GM12878 (cell line): ENCODE data around the gene ZMIZ2. TPM values are rescaled to one million over a fixed set of nuclear protein-coding genes. Genes with fewer than 3 reads are reported as not detected.
A peak's percentile ranks its signal among the peaks of the same experiment; 100 is the strongest.

ENCODE experiments used
- BMI1 ChIP-seq: fragments of 450-650 bp; IDR thresholded peaks from 2 replicates; pipeline ENCODE4 v1.6.1; 2016; ENCODE audit warnings: mild to moderate bottlenecking, moderate library complexity, borderline replicate concordance
- CHD2 ChIP-seq: IDR thresholded peaks from 2 replicates; pipeline ENCODE4 v1.6.1; 2011; ENCODE audit warnings: low read depth, low read length, improper control_type of control experiment, borderline replicate concordance
- CREM ChIP-seq: IDR thresholded peaks from 2 replicates; pipeline ENCODE4 v1.6.1; 2014; ENCODE audit warnings: antibody characterized with exemption, low read depth
- EED ChIP-seq: sonication (generic); IDR thresholded peaks from 2 replicates; pipeline ENCODE4 v1.6.1; 2016; ENCODE audit warnings: antibody characterized with exemption, low read depth
- EGR1 ChIP-seq, 2 experiments: IDR thresholded peaks; 1 replicate in 1 of 2; 2 replicates in 1 of 2; pipeline ENCODE4 v1.6.1; 2011 to 2012; ENCODE audit warnings: low read depth in 2 of 2, low read length in 2 of 2, borderline replicate concordance in 1 of 2, mild to moderate bottlenecking in 1 of 2, moderate library complexity in 1 of 2
- FOXM1 ChIP-seq: IDR thresholded peaks from 2 replicates; pipeline ENCODE4 v1.6.1; 2012; ENCODE audit warnings: low read depth, mild to moderate bottlenecking, inconsistent platforms, low read length, moderate library complexity
- IKZF1 ChIP-seq: fragments of 450-650 bp; conservative IDR thresholded peaks from 2 replicates; pipeline ENCODE4 v1.6.1; 2017; ENCODE audit warnings: antibody characterized with exemption, mild to moderate bottlenecking
- IRF4 ChIP-seq: IDR thresholded peaks from 2 replicates; pipeline ENCODE4 v1.6.1; 2011; ENCODE audit warnings: low read depth, low read length
- JUNB ChIP-seq: IDR thresholded peaks from 2 replicates; pipeline ENCODE4 v1.6.1; 2016; ENCODE audit warnings: antibody characterized with exemption, mild to moderate bottlenecking
- KLF5 ChIP-seq: fragments of 450-650 bp; IDR thresholded peaks from 2 replicates; pipeline ENCODE4 v1.6.1; 2014; ENCODE audit warnings: mild to moderate bottlenecking; ENCODE audit not compliant: partially characterized antibody
- NBN ChIP-seq: fragments of 450-650 bp; IDR thresholded peaks from 2 replicates; pipeline ENCODE4 v1.6.1; 2016
- NFXL1 ChIP-seq: fragments of 450-650 bp; IDR thresholded peaks from 2 replicates; pipeline ENCODE4 v1.6.1; 2017; ENCODE audit warnings: antibody characterized with exemption, mild to moderate bottlenecking, borderline replicate concordance
- RAD21 ChIP-seq: IDR thresholded peaks from 2 replicates; pipeline ENCODE4 v1.6.1; 2011; ENCODE audit warnings: mild to moderate bottlenecking, low read depth, low read length, moderate library complexity; ENCODE audit not compliant: insufficient read depth
- SIN3A ChIP-seq: IDR thresholded peaks from 2 replicates; pipeline ENCODE4 v1.6.1; 2012; ENCODE audit warnings: low read depth, low read length, improper control_type of control experiment
- SP1 ChIP-seq: IDR thresholded peaks from one replicate; pipeline ENCODE4 v1.6.1; 2011; ENCODE audit warnings: low read depth, low read length
- SPI1 ChIP-seq: IDR thresholded peaks from 2 replicates; pipeline ENCODE4 v1.6.1; 2011; ENCODE audit warnings: low read depth, mild to moderate bottlenecking, low read length, moderate library complexity, borderline replicate concordance; ENCODE audit not compliant: insufficient read depth
- ZNF217 ChIP-seq: fragments of 450-650 bp; IDR thresholded peaks from 2 replicates; pipeline ENCODE4 v1.6.1; 2017; ENCODE audit warnings: antibody characterized with exemption, mild to moderate bottlenecking
- polyA plus RNA-seq, 11 experiments: library from polyadenylated mRNA; depleted of rRNA in 4 of 11; unstranded in 6 of 11; stranded (reverse) in 5 of 11; fragments of >200 nt; fragmentation: Nextera tagmentation in 4 of 11; fragmentation: Illumina TruSeq in 1 of 11; extraction: Ambion mirVana in 4 of 11; extraction: Trizol in 1 of 11; gene quantifications; 1 replicate in 1 of 11; 2 replicates in 10 of 11; pipeline versions ENCODE4 v1.2.1 to v1.2.3, GENCODE V29; 2011 to 2016; ENCODE audit warnings: inconsistent platforms in 2 of 11, missing spikeins in 2 of 11, low read depth in 1 of 11
- total RNA-seq, 4 experiments: library from RNA; depleted of rRNA in 3 of 4; stranded (reverse); fragments of >200 nt in 3 of 4; fragmentation: Illumina TruSeq in 1 of 4; extraction: Trizol in 1 of 4; gene quantifications; 2 replicates each; pipeline versions ENCODE4 v1.2.1 to v1.2.3, GENCODE V29; 2013 to 2021
- TF ChIP-seq, protein P1 (sequence below): fragments of 450-650 bp; IDR thresholded peaks from 2 replicates; pipeline ENCODE4 v1.6.1; 2018; ENCODE audit warnings: borderline replicate concordance, mild to moderate bottlenecking; ENCODE audit not compliant: partially characterized antibody
- TF ChIP-seq, protein P2 (sequence below): fragments of 450-650 bp; conservative IDR thresholded peaks from 2 replicates; pipeline ENCODE4 v1.6.1; 2017; ENCODE audit warnings: mild to moderate bottlenecking, moderate library complexity
- TF ChIP-seq, protein P3 (sequence below): fragments of 450-650 bp; formaldehyde crosslinking; IDR thresholded peaks from 2 replicates; pipeline ENCODE4 v1.4.0; 2022; ENCODE audit warnings: mild to moderate bottlenecking, moderate library complexity
- TF ChIP-seq, protein P4 (sequence below): IDR thresholded peaks from 2 replicates; pipeline ENCODE4 v1.6.1; 2012; ENCODE audit warnings: low read length, inconsistent platforms
- TF ChIP-seq, protein P5 (sequence below): IDR thresholded peaks from 2 replicates; pipeline ENCODE4 v1.6.1; 2012; ENCODE audit warnings: low read depth, low read length, improper control_type of control experiment

ZMIZ2 gene
- total and polyA plus RNA-seq, 10 of the 15 experiments (the other 5 are each of a cell fraction or from before 2014, with no cell fraction given), result 0.71 to 158 (median 17.0) TPM

DNA sequence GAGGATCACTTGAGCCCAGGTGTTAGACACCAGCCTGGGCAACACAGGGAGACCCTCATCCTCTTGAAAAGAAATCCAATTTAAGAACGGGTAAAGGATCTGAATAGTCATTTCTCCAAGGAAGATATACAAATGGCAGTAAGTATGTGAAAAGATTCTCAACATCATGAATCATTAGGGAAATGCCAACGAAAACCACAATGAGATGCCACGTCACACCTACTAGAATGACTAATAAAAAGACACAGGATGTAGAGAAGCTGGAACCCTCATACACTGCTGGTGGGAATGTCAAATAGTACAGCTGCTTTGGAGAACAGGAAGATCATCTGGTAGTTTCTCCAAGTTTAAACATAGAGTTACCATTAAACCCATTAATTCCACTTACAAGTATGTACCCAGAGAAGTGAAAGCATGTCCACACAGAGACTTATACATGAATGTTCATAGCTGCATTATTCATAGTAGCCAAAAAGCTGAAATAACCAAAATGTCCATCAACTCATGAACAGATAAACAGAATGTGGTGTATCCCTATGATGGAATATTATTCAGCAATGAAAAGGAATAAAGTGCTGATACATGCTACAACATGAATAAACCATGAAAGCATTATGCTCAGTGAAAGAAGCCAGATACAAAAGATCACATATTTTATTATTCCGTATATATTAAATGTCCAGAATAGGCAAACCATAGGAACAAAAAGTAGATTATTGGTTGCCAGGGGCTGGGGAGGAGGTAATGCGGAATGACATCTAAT, 13.1 kb upstream of the ZMIZ2 start (continued):
- TF ChIP-seq, protein P1, sequence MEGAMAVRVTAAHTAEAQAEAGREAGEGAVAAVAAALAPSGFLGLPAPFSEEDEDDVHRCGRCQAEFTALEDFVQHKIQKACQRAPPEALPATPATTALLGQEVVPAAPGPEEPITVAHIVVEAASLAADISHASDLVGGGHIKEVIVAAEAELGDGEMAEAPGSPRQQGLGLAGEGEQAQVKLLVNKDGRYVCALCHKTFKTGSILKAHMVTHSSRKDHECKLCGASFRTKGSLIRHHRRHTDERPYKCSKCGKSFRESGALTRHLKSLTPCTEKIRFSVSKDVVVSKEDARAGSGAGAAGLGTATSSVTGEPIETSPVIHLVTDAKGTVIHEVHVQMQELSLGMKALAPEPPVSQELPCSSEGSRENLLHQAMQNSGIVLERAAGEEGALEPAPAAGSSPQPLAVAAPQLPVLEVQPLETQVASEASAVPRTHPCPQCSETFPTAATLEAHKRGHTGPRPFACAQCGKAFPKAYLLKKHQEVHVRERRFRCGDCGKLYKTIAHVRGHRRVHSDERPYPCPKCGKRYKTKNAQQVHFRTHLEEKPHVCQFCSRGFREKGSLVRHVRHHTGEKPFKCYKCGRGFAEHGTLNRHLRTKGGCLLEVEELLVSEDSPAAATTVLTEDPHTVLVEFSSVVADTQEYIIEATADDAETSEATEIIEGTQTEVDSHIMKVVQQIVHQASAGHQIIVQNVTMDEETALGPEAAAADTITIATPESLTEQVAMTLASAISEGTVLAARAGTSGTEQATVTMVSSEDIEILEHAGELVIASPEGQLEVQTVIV, result no peak
- TF ChIP-seq ZNF217 (no peak), EGR1 (IDR thresholded peaks at IDR 0.05; ENCODE audit: borderline replicate concordance in 1 of 2, low read depth in 2 of 2, low read length in 2 of 2) (no peak), EED (peak; percentile 94), CREM (peak; percentile 80; the same call in 1 of the 2 replicates), JUNB (peak; percentile 92), BMI1 (0 out of 2 replicates have a peak, but pooled peaks have one; percentile 9), SP1 (no peak), KLF5 (no peak), SPI1 (no peak), FOXM1 (no peak), IRF4 (peak; percentile 85), RAD21 (no peak), NFXL1 (no peak), NBN (no peak), CHD2 (no peak), IKZF1 (peak; percentile 83), SIN3A (no peak)
- TF ChIP-seq, protein P2, sequence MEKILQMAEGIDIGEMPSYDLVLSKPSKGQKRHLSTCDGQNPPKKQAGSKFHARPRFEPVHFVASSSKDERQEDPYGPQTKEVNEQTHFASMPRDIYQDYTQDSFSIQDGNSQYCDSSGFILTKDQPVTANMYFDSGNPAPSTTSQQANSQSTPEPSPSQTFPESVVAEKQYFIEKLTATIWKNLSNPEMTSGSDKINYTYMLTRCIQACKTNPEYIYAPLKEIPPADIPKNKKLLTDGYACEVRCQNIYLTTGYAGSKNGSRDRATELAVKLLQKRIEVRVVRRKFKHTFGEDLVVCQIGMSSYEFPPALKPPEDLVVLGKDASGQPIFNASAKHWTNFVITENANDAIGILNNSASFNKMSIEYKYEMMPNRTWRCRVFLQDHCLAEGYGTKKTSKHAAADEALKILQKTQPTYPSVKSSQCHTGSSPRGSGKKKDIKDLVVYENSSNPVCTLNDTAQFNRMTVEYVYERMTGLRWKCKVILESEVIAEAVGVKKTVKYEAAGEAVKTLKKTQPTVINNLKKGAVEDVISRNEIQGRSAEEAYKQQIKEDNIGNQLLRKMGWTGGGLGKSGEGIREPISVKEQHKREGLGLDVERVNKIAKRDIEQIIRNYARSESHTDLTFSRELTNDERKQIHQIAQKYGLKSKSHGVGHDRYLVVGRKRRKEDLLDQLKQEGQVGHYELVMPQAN, result no peak
- TF ChIP-seq, protein P3, sequence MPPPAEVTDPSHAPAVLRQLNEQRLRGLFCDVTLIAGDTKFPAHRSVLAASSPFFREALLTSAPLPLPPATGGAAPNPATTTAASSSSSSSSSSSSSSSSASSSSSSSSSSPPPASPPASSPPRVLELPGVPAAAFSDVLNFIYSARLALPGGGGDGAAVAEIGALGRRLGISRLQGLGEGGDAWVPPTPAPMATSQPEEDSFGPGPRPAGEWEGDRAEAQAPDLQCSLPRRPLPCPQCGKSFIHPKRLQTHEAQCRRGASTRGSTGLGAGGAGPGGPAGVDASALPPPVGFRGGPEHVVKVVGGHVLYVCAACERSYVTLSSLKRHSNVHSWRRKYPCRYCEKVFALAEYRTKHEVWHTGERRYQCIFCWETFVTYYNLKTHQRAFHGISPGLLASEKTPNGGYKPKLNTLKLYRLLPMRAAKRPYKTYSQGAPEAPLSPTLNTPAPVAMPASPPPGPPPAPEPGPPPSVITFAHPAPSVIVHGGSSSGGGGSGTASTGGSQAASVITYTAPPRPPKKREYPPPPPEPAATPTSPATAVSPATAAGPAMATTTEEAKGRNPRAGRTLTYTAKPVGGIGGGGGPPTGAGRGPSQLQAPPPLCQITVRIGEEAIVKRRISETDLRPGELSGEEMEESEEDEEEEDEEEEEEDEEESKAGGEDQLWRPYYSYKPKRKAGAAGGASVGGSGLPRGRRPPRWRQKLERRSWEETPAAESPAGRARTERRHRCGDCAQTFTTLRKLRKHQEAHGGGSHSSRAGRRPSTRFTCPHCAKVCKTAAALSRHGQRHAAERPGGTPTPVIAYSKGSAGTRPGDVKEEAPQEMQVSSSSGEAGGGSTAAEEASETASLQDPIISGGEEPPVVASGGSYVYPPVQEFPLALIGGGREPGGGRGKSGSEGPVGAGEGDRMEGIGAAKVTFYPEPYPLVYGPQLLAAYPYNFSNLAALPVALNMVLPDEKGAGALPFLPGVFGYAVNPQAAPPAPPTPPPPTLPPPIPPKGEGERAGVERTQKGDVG (CRISPR knock-in tag), result no peak
- TF ChIP-seq, protein P4, sequence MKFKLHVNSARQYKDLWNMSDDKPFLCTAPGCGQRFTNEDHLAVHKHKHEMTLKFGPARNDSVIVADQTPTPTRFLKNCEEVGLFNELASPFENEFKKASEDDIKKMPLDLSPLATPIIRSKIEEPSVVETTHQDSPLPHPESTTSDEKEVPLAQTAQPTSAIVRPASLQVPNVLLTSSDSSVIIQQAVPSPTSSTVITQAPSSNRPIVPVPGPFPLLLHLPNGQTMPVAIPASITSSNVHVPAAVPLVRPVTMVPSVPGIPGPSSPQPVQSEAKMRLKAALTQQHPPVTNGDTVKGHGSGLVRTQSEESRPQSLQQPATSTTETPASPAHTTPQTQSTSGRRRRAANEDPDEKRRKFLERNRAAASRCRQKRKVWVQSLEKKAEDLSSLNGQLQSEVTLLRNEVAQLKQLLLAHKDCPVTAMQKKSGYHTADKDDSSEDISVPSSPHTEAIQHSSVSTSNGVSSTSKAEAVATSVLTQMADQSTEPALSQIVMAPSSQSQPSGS, result peak; percentile 67
- TF ChIP-seq, protein P5, sequence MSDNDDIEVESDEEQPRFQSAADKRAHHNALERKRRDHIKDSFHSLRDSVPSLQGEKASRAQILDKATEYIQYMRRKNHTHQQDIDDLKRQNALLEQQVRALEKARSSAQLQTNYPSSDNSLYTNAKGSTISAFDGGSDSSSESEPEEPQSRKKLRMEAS, result no peak
